A673 (cell line): ENCODE measurements around the gene CFAP410.

Experiments
- CTCF ChIP-seq: fragments of 300-800, 200-600 bp; sonication (generic); conservative IDR thresholded peaks from 2 replicates; pipeline ENCODE4 v1.5.1; 2017; ENCODE audit warnings: low read depth, mild to moderate bottlenecking, antibody characterized with exemption, low read length, moderate library complexity, mixed read lengths
- EZH2 ChIP-seq: fragments of 200-600 bp; sonication (generic); IDR thresholded peaks from 2 replicates; pipeline ENCODE4 v1.6.1; 2017; ENCODE audit warnings: borderline replicate concordance, low read depth, mild to moderate bottlenecking, mixed read lengths, antibody characterized with exemption, low read length; ENCODE audit not compliant: poor library complexity, severe bottlenecking

- TF ChIP-seq CTCF (no peak), EZH2 (no peak)
These were observed 41.7 kb upstream of the CFAP410 start for GRCh38 chr21:44380876-44381275.
